ENCODE results near the gene SFT2D2. TPM values are rescaled to one million over a fixed set of nuclear protein-coding genes. Genes with fewer than 3 reads are reported as not detected.

The SFT2D2 gene
- total and polyA plus RNA-seq, 2 of the 8 experiments (the other 6 are each of a cell fraction or from before 2014, with no cell fraction given): 9.0 to 29.0 TPM

- TF ChIP-seq RAD21 (IDR thresholded peaks at IDR 0.05 in 1 of 2, conservative IDR thresholded peaks at IDR 0.05 in 1 of 2; ENCODE audit: low read depth in 2 of 2, low read length in 2 of 2): no peak
- TF ChIP-seq BACH1 (IDR thresholded peaks at IDR 0.05; ENCODE audit: low read length): no peak
- TF ChIP-seq POU5F1 (IDR thresholded peaks at IDR 0.05; ENCODE audit: low read depth, low read length): no peak
- no peak for TF ChIP-seq EGR1 (IDR thresholded peaks at IDR 0.05; ENCODE audit: borderline replicate concordance, low read depth, low read length)
- TF ChIP-seq SP2 (IDR thresholded peaks at IDR 0.05; ENCODE audit: low read length): no peak
Measured at GRCh38 chr1:168195199-168196135, 30.3 kb upstream of the SFT2D2 start (continued).

All from H1 (cell line).